NCI-H187 treated with DMSO at 0.1 percent for 48 hours (cell line): Measurements from ENCODE around the gene TACR1.
"Not testable (repeated sequence)": the region's sequence is repeated elsewhere in the genome, so short reads cannot be mapped to it uniquely, and the experiment has no call there.

Experiments used
- DNase-seq: peaks from one replicate; lab custom pipeline; 2025; lab: John Stamatoyannopoulos, UW

TACR1 gene

GRCh38 chr2:75199428-75200011 is at the start of gene TACR1:
TACR1 (minus strand) TSS chr2:75199520; CDS start chr2:75198934, 586 bp downstream.
- no peak for DNase-seq

GRCh38 chr2:75248581-75248980 is 49.3 kb upstream of the TACR1 start:
- DNase-seq, result not testable (repeated sequence)

GRCh38 chr2:75246441-75247167 is 47.3 kb upstream of the TACR1 start:
- DNase-seq, result no peak

DNA sequence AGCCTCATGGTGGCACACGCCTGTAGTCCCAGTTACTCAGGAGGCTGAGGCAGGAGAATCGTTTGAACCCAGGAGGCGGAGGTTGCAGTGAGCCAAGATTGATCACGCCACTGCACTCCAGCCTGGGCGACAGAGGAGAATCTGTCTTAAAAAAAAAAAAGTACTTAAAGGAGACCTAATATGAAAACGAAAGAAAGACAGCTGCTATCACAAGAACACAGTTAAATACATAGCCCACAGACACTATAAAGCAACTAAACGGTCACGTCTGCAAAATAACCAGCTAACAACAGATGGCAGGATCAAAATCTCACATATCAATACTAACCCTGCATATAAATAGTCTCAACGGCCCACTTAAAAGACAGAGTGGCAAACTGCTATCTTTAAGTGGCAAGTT is 43.9 kb upstream of the TACR1 start:
- DNase-seq, result no peak

DNA sequence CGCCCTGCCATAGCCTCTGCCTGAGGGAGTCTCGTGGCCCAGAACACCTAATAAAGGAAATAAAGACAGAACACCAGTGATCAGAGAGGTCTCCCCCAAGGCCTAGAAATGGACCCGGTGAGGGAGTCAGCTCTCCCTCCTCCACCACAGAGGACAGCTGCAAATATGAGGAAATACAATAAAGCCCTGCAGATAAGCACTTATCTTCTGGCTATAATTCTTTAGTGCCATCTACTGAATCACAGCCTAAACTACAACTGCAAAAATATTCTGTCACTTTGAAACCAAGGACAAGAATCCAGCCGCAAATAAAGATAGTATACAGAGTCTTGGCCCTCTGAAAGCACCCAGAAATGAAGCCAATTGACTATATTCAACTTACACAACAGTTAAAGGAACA is 42.4 kb upstream of the TACR1 start:
- DNase-seq, result no peak

DNA sequence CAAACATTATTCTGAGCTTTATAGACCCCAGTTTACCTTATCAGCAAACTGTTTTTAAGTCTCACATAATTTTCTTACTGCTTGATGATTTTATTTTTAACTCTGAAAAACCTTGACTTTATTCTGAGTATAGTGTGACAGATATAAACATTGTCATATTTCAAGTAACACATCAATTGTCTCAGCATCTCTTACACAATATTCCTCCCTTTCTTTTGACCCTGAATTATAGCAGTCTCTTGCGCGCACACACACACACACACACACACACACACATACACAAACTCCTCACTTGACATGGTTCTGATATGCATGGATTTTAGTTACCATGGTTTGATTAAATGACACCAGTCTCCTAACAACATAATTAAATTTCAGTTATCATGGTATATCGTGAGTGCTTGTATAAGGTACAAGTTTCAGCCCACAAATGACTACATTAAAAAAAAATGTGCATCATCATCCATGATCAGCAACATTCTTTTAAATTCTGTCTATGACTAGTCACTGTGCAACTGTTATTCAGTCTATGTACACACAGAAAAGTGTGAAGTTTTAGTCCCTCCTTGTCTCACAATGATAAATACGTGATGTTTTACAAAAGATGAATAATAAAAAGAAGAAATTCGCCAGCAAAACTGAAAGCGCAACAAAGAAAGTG is 39.5 kb upstream of the TACR1 start:
- DNase-seq, result no peak

DNA sequence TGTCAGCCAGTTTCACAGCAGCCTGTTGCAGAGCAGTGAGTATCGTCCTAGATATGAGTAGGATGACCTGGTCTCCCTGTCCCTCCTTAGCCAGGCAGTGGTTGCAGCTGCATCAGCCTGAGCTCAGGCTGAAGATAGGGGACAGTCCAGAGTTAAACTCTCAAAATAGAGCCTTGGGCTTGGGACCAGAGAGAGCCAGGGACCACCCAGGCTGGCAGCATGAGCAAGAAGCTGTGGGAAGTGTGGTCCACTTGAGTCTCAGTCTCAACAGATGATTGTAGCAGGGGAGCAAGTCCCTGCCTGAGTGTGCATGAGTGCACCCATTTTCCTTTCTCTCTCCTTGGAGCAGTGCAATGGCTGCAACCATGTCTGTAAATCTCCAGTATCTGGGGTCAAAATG is 38.0 kb upstream of the TACR1 start:
- no peak for DNase-seq

DNA sequence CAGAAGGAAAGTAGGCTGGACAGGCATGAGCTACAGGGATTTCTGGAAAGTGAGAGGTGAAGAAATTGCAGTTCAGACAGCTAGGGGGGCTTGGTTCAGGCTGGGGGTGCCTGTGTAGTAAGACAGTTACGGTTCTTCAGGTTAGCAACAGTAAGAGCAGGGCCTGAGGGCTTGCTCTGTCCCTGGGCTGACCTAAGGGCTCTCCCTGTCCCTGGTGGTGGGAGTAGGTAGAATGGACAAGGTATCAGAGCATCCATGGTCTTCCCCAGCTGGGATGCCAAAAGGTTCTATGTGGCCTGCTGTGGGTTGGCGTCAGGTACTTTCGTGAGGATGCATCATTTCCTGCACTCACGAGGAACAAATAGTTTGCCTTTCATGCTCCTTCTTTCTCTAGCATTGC is 34.6 kb upstream of the TACR1 start:
- DNase-seq, result no peak

GRCh38 chr2:75226617-75227016 is 27.3 kb upstream of the TACR1 start:
- DNase-seq, result no peak

GRCh38 chr2:75226099-75226498 is 26.8 kb upstream of the TACR1 start:
- DNase-seq, result no peak

DNA sequence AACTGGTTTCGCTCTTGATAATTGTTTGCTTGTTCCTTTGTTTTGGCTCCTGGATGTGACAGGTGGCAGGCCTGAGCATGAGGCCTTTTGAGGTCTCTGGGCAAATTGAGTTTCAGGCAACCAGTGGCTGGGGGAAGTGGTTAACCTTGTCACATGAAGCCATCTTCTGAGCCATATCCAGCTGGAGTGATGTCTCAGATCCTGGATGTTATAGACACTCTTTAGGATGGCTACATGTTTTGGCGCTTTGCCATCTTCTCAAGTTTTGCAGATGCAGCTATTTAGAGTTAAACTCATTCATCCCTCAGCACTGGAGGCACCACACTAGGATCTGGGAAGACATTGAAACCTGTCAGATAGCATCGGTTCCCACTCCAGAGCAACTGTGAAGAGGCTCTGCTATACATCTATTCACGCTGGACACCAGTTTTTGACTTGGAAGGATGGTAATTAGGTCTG is 25.3 kb upstream of the TACR1 start:
- DNase-seq, result no peak

- no peak for DNase-seq
Observed at GRCh38 chr2:75222527-75222926, 23.2 kb upstream of the TACR1 start.

DNA sequence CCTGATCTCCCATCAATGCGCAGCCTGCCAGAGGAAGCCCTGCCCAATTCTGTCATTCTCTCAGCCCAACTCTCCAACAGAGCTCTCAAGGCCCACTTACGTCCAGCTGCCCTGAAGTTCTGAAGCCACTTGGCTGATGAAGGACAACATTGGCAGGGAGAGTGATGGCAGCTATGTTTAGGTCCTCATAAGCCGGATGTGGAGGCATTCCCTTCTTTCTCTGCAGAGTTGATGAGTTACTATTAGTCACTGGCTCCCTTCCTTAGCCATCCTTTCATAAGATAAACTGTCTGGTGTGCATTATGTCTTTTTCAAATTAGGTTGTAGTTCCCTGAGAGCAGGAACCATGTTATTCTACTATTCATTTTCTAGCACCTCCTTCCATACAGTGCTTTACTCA is 22.5 kb upstream of the TACR1 start:
- DNase-seq, result no peak

GRCh38 chr2:75219213-75219612 is 19.9 kb upstream of the TACR1 start:
- not testable (repeated sequence) for DNase-seq

- DNase-seq, result no peak
Observed at GRCh38 chr2:75211266-75211770, 12.0 kb upstream of the TACR1 start.

DNA sequence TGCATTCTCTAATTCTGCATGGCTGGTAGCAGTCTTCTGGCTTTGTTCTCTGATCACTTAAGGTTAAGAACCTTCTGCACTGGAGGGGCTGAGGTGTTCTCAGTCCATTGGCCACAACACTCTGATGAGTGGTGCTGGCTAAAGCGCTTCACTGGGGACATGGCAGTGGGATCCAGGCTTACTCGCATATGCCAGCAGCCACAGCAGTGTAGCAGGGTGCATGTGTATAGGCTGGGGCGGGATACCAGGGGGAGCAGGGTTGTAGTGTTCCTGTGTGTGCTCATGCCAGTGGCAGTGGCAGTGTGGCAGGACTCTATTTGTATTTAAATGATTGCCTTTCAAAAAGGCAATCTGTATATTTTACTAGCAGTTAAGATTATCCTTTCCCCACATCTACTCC is 11.1 kb upstream of the TACR1 start:
- DNase-seq, result no peak

- DNase-seq, result no peak
Observed at GRCh38 chr2:75208738-75209137, 9.4 kb upstream of the TACR1 start.

- no peak for DNase-seq
Observed at GRCh38 chr2:75204833-75205232, 5.5 kb upstream of the TACR1 start.

DNA sequence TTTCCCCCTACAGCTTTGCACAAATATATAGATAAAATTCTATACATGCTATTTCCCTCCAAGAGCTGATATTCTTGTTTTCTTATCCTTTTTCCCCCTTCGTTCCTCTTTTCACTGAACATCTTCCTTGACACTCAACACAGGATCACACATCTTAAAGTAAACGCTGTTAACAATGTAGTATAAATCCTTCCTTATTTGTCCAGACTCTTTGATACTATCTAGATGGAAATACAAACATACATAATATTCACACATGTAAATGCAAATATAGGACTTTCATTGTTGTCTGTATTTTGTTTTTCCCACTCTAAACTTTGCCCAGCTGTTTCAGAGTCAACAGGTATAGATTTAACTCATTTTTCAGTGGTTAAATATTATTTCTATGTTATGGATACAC is 3.0 kb upstream of the TACR1 start:
- no peak for DNase-seq

GRCh38 chr2:75200140-75201096 is 1.1 kb upstream of the TACR1 start:
- DNase-seq, result no peak

DNA sequence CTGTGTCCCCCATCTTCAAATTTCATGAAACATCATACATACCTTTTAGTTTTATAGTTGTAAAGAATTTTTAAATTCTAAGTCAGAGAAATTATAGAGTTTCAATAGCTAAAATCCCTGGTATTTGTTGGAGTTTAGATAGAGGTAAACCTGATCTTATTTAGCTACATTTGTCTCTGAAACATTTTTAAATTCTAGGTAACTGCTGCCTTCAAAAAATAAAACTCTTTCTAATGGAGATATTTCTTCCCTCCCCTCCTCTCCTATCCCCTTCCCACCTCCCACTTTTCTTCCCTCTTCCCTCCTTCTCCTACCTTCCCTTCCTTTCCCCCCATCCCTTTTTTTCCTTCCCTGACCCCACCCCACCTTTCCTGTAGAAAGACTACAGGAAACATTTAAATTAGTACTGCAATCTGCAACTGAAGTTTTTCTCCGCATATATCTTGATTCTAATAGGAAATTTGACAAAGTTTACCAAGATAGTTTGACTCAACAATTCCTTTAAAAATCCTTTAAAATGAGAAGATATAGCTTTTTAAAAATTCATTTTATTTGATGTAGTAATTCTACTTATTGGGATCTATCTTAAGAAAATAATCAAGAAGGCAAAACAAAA is 4.1 kb downstream of the TACR1 start:
- DNase-seq, result no peak
